GM18499 (cell line): ENCODE measurements around the gene SAMD4A.

Experiments
- ATAC-seq: cut with Tn5 transposase; IDR thresholded peaks from one replicate; pipeline ENCODE4 v1.9.1; 2021; ENCODE audit warnings: moderate number of reproducible peaks; ENCODE audit not compliant: insufficient read depth, unreplicated experiment

SAMD4A gene

GRCh38 chr14:54808326-54809161, 241.6 kb downstream of the SAMD4A start:
- ATAC-seq, result no peak

GRCh38 chr14:54809767-54810166, 242.8 kb downstream of the SAMD4A start:
- no peak for ATAC-seq

- no peak for ATAC-seq
Measured at GRCh38 chr14:54812617-54813016, 245.7 kb downstream of the SAMD4A start.

DNA sequence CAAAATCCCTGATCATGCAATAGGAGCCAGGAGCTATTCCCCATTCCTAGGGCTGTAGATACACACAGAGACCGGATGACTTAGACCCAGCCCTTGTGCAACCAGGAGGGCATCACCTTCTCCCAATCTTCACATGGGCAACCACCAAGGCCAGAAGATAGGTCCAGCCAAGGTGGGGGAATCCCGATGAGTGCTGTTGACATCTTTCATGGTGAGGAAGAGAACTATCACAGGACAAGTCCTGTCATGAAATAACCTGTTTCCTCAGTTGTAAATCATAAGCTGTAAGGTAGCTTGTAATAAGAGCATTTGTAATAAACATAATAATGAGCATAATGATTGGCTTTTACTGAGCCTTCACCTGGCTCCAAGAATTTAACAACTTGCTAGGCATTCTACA, 246.2 kb downstream of the SAMD4A start:
- no peak for ATAC-seq

- no peak for ATAC-seq
Measured at GRCh38 chr14:54814076-54814475, 247.1 kb downstream of the SAMD4A start.

- no peak for ATAC-seq
Measured at GRCh38 chr14:54815016-54815415, 248.1 kb downstream of the SAMD4A start.

- ATAC-seq, result no peak
Measured at GRCh38 chr14:54815515-54815914, 248.6 kb downstream of the SAMD4A start.

DNA sequence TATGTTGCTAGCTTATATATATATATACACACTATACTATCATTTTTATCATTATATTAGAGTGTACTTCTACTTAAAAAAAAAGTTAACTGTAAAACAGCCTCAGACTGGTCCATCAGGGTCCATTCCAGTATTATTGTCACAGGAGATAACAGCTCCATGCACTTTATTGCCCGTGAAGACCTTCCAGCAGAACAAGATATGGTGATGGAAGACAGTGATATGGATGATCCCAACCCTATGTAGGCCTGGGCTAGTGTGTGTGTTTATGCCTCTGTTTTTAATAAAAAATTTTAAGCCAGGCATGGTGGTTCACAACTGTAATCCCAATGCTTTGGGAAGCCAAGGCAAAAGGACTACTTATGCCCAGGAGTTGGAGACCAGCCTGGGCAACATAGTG, 249.5 kb downstream of the SAMD4A start:
- ATAC-seq, result no peak

- no peak for ATAC-seq
Measured at GRCh38 chr14:54817506-54817905, 250.6 kb downstream of the SAMD4A start.

DNA sequence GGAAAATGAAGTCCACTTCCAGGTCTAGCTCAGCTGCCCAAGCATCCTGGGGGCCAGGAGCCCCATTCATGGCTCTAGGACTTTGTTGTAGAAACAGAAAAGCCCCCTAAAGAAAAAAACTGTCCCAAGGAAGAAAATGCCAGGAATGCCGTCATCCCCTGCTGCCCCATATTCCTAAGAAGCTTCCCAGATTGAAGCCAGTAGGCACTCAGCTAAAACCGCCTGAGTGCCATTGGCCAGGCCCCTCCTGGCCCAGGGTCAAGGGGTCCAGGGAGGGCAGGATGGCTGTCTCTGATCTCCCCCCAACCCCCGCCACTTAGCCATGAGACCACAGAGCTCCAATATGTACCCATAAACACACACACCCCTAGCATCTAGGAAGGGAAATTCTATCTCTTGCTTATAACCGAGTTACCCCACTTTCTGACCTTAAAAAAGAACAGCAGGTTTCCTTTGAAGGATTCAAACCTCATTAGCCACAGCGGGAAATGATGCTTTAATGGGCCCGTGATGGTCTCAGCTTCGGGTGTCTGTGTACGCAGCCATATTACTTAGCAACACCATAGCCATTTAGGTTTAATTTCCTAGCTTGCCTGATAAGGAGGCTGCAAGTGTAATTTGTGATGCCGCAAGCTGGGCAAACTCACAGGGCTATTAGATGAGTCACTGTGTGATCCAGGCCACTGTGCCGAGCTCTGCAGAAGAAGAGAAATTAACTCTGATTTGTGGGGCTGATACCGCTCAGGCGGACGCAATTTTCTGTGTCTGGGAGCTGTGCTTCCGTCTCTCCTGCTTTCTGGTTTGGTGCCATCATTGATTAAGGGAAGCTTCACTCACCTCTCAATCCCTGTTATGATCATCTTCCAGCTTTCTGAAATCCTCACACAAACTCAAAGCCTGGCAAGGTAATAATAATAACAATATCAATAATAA, 251.5 kb downstream of the SAMD4A start:
- no peak for ATAC-seq

DNA sequence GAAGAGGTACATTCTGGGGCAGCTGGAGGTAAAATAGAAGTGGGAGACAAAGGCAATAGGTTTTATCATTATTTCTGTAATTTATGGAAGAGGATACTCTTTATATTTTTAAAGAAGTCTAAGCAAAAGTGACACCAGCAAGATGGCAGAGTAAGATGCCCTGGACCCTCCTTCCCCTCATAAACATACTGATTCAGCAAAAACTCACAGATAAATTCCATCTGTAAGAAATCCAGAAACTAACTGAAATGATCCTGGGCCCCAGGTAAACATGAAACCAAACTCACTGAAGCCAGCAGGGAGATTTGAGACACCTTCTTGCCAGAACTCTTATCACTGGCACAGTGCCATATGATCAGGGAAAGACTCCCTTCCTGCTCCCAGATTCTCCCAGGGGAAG, 255.8 kb downstream of the SAMD4A start:
- ATAC-seq, result no peak

DNA sequence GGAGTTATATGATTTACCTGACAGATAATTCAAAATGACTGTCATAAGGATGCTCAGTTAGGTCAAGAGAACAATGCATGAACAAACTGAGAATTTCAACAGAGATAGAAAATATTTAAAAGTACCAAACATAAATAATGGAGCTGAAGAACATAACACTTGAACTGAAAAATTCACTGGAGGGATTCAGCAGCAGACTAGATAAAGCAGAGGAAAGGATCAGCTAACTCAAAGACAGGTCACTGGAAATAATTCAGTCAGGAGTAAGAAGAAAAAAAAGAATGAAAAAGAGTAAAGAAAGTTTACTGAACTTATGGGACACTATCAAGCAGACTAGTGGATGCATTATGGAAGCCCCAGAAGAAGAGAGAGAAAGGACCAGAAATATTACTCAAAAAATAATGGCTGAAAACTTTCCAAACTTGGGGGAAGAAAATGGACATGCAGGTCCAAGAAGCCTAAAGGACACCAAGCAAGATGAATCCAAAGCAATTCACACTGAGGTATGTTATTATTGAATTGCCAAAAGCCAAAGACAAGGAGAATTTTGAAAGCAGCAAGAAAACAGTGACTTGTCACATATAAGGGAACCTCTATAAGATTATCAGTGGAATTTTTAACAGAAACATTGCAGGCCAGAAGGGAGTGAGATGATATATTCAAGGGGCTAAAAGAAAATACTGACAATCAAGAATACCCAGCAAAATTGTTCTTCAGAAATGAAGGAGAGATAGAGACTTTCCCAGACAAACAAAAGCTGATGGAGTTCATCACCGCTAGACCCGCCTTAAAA, 257.0 kb downstream of the SAMD4A start:
- no peak for ATAC-seq

DNA sequence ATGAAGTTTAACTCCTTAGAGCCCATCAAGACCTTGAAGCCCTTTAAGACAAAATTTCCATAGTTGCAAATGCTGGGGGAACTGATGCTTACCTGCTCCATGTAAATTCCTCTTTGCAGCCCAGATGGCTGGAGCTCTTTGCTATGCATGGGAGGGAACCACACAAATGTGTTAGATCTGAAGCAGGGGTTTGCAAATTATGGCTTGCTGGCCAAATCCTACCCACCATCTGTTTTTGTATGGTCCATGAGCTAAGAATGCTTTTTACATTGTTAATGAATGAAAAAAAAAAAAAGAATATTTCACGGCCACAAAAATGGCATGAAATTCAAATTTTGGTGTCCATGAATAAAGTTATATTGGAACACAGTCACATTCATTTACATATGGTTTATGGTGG, 261.1 kb downstream of the SAMD4A start:
- ATAC-seq, result no peak

- ATAC-seq, result no peak
Measured at GRCh38 chr14:54829486-54830224, 262.7 kb downstream of the SAMD4A start.

- no peak for ATAC-seq
Measured at GRCh38 chr14:54830650-54831049, 263.7 kb downstream of the SAMD4A start.

DNA sequence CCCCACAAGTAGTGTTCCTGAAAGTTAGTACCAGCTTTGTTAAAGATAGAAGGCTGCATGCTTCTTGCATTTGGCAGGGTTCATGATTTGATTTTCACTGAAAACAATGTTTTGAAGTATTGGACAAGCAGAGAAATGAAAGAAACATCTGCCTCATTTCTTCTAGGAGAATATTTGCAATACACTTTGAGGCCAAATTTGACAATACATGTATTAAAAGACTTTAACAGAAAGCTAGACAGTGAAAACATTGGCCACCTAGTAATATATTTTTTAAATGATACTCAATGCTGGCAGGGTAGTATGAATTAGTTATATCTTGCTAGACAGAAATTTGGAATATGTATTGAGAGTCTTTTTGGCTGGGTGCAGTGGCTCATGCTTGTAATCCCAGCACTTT, 267.2 kb downstream of the SAMD4A start:
- ATAC-seq, result no peak

- no peak for ATAC-seq
Measured at GRCh38 chr14:54834727-54835126, 267.8 kb downstream of the SAMD4A start.

- ATAC-seq, result no peak
Measured at GRCh38 chr14:54836231-54836630, 269.3 kb downstream of the SAMD4A start.

DNA sequence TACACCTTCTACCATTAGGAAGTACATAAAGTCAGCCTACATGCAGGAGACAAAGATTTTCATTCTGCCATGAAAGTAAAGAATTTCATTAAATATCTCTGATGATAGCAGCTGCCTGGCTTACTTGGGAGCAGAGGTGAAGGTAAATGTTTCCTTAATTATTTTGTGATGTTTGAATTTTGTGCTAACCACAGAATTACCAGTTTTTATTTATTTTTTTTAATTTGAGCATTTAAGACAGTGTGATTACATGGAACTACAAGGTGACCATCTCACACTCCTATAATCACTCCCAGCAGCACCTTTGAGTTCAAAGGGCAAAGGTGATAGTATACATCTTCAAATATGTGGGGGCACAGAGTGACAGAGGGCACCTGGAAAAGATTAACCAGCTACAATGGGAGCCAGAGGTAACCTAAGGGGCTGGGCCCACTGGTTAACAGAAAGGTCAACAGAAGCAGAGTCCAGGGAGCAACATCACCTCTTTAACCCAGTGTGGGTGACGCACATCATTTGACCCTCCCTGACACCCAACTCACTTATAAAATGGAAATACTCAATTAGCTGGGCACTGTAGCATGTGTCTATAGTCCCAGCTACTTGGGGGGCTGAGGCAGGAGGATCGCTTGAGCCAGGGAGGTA, 270.7 kb downstream of the SAMD4A start:
- ATAC-seq, result no peak
